Thyroid gland (tissue), 4 donors: ENCODE results near the gene BTNL8.

Experiments
- CTCF ChIP-seq, 6 experiments: fragments of 200-600 bp in 3 of 6; fragments of 450-650 bp in 3 of 6; sonication (generic) in 3 of 6; IDR thresholded peaks; one replicate each; pipeline ENCODE4 v1.5.1; 2016 to 2019; ENCODE audit warnings: antibody characterized with exemption in 6 of 6, mild to moderate bottlenecking in 2 of 6, inconsistent platforms in 1 of 6, moderate library complexity in 1 of 6
- POLR2A ChIP-seq, 2 donors: fragments of 450-650 bp; IDR thresholded peaks; one replicate each; pipeline ENCODE4 v1.6.1; 2017; ENCODE audit warnings: antibody characterized with exemption in 2 of 2, mild to moderate bottlenecking in 2 of 2, moderate library complexity in 1 of 2

- TF ChIP-seq CTCF (IDR thresholded peaks at IDR 0.05) (no peak), POLR2A (IDR thresholded peaks at IDR 0.05) (no peak)
These were observed 36.3 kb upstream of the BTNL8 start for GRCh38 chr5:180862645-180863044.
